ENCODE data around the gene VPS13D.
A peak's percentile ranks its signal among the peaks of the same experiment; 100 is the strongest.
"Not testable (repeated sequence)": the region's sequence is repeated elsewhere in the genome, so short reads cannot be mapped to it uniquely, and the experiment has no call there.

The VPS13D gene

DNA sequence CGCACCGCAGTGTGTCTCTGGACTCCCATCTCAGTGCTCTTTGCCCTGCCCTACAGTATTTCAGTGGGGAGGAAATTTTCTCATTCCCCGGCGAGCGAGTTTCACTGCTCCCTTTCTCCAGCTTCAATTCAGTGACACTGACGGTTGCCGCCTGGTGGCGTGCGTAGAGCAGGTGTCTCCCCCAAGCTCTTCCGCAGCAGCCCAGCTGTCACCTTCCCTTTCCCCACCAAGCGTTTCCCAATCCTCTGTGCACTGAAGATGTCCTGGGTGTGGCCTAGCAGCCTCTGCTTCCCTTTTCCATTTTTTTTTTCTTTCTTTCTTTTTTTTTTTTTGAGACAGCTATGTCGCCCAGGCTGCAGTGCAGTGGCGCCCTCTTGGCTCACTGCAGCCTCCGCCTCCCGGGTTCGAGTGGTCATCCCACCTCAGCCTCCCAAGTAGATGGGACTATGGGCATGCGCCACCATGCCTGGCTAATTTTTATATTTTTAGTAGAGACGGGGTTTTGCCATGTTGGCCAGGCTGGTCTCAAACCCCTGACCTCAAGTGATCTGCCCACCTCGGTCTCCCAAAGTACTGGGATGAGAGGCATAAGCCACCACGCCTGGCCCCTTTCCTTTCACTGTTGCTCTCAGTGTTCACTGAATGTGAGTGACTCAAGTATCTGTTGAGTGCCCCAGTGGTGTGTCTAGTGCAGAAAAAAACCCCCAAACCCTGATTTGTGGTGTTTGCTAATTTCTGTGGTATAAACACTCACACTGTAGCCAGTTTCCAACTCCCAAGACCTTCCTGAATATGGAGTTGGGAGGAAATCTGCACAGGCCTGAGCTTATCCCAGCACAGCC is 33.0 kb upstream of the VPS13D start:
- peak in 1 of 2 donors; percentile 64 for DNase-seq

DNA sequence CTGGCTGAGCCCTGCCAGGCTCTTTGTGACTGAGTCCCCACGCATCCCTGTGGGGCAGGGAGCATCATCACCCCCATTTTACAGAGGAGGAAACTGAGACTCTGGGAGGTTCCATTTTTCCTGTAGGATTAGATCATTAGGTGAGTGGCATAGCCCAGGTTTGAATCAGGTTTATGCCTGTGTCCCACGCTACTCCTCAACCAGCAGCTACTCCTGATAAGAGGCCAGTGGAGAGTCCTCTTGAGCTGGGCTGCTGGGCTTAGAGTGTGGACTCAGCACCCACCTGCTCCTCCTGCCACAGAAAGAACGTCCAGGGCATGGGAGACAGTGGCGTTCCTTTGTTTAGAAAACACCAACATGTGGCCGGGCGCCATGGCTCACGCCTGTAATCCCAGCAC is 32.3 kb upstream of the VPS13D start:
- DNase-seq: no peak

DNA sequence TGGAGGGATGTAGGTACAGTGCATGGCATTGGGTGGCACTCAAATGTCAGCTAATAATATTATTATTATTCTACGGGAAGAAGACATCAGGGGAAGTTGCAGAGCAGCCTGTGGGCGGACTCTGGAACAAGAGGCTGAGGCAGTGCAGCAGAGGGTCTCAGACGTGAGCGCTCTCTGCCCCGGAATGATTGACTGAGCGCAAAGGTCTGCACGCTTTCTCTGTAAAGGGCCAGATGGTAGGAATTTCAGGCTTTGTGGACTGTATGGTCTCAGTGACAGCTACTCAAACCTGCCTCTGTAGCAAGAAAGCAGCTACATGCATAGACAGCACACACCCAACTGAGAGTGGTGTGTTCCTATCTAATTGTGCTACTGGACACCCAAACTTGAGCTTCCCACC is 29.6 kb upstream of the VPS13D start:
- DNase-seq: no peak

DNA sequence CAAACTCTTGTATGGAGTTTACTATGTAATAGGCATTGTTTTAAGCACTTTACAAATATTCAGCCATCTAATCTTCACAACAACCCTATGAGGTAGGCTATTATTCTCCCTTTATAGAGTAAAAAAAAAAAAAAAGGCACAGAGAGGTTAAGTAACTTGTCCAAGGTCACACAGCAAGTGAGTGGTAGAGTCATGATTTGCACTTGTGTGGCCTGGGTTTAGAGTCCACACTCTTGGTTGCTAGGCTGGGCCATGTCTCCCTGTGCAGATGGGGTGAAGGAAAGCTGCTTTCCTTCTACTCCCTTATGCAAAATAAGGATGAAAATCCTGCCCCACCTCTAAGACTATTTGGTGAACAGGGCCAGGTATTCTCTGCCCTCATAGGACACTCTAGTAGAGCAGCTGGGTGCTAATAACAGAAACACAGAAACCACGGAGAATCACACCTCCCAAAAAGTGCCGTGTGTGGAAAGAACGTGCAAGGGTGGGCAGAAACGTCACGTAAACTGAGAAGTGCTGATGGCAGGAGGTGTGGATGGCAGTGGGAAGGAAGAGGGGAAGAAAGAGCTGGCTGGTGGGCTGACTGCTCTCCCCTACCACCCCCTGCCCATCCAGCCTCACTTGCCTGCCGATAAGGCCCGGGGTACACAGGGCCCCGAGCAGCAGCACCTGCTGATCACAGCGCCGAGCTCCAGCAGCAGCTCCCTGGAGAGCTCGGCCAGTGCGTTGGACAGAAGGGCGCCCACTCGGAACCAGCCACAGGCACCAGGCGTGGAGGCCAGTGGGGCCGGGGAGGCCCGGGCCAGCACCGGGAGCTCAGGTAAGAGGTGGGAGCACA is 28.3 kb upstream of the VPS13D start:
- DNase-seq: peak; percentile 36 to 48

DNA sequence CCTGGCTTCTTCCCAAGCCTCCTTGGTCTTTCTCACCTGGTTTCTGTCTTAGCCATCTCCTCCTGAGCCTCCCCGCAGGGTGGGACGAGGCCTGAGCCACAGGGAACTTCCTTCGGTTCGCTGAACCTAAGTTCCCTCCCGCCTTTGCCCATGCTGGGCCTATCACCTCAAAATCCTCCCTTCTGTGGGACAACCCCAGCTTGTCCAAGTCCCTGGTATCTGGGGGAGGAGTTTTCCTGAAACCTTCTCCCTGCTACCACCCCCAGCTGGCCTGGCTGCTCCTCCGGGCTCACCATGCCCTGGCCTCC is 27.7 kb upstream of the VPS13D start:
- DNase-seq: no peak

DNA sequence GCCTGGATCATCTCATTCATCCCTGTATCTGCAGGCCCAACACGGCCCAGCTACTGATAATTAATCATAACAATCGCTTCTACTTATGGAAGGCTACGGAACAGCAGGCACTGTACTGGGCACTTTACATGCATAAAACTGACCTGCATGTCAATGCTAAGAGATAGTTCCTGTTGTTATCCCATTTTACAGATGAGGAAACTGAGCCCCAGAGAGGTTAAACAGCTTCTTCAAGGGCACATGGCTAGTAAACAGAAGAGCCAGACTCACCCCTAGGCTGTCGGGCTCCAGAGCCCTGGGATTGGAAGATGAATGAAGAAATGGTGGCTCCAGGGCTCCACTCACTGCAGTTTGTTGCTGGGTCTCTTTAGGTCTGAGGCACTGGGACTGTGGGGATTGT is 27.3 kb upstream of the VPS13D start:
- no peak for DNase-seq

DNA sequence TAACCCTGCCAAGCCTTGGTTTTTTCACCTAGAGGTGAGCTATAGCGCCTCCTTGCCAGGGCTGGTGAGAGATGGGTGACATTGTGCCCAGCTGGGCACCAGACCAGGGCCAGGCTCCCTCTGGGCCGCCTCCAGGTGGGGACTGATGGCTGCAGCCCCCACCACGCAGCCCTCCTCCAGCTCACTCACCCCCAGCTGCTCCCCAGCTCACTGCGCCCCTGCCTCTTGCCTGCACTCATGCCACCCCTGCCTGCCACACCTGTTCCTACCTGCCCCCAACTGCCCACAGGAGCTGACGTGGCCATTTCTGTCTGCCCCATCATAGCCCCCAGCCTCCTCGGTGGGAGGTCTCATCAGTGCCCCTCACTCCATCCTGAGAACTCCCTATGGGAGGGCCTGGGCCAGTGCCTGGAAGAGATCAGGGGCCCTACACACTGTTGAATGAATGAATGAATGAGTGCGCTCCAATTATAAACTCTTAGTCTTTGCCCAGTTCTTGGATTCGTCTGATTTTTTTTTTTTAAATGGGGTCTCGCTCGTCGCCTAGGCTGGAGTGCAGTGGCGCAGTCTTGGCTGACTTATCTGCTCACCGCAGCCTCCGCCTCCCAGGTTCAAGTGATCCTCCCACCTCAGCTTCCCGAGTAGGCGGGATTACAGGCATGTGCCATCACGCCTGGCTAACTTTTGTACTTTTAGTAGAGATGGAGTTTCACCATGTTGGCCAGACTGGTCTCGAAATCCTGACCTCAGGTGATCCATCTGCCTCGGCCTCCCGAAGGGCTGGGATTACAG is 26.4 kb upstream of the VPS13D start:
- DNase-seq: no peak

DNA sequence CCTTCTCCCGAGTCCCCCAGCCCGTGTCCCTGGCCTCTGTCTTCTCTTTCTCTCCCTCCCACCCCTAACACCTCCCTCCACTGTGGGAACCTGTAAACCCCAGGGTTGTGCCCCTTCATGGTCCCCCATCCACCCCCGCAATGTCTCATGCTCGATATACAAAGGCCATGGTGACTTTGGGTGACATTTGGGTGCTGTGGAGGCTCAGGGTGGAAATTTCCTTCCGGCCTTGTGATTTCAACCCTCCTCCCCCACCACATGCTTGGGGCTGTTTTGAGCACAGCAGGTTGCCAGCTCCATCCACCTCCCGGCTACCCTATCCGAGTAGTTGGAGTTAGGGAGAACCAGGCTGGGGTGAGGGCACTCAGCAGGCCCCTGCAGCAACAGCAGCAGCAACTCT is 25.7 kb upstream of the VPS13D start:
- DNase-seq: peak in 1 of 2 donors; percentile 36

DNA sequence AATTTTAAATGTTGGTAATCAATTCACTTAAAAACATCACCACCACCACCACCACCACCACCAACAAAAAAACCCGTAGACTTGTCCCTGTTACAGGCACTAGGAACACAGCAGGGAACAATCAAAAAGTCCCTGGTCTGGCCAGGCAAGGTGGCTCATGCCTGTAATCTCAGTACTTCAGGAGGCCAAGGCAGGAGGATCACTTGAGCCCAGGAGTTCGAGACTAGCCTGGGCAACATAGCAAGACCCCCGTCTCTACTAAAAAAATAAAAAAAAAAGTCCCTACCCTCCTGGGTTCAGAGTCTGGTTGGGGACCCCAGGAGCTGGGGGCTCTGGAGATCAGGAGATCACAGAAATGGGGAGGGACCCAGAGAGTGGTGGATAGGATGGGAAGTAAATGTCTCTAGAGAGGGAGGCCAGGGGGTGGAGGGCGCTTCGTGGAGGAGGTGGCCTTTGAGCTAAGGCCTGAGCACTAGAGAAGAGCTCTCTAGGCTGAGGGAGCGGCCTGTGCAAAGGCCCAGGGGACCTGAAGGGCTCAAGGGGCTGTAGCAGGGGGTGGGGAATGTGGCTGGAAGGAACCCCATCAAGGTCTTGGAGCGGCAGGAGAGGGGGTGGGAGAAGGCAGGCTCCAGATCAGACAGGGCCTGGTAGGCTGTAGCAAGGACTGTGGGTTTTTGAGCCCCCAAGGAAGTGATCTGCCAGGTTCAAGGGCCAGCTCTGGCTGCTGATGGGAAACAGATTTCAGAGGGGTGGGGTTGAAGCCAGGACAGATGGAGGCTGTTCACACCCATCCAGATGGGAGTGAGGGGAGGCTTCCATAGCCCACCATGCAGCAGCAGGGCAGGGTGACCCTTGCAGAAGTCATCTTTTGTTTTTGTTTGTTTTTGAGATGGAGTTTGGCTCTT is 24.8 kb upstream of the VPS13D start:
- no peak for DNase-seq

DNA sequence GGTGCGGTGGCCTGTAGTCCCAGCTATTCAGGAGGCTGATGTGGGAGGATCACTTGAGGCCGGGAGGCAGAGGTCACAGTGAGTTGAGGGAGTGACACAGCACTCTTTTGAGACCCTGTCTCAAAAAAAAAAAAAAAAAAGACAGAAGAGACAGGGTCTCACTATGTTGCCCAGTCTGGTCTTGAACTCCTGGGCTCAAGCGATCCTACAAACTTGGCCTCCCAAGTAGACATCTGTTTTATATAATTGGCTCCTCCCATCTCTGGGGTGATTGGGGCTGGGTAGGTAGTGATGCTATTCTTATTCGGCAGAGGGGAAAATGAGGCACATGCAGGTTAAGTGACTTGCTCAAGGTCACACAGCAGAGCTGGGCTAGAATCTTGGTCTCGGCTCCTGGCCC is 23.6 kb upstream of the VPS13D start:
- no peak for DNase-seq

DNA sequence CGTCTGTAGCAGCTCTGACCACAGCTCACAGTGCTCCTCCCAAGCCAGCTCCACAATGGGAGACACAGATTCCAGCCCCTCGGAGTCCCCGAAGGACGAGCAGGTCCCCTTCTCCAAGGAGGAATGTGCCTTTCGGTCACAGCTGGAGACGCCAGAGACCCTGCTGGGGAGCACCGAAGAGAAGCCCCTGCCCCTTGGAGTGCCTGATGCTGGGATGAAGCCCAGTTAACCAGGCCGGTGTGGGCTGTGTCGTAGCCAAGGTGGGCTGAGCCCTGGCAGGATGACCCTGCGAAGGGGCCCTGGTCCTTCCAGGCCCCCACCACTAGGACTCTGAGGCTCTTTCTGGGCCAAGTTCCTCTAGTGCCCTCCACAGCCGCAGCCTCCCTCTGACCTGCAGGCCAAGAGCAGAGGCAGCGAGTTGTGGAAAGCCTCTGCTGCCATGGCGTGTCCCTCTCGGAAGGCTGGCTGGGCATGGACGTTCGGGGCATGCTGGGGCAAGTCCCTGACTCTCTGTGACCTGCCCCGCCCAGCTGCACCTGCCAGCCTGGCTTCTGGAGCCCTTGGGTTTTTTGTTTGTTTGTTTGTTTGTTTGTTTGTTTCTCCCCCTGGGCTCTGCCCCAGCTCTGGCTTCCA is 22.9 kb upstream of the VPS13D start:
- no peak for DNase-seq

DNA sequence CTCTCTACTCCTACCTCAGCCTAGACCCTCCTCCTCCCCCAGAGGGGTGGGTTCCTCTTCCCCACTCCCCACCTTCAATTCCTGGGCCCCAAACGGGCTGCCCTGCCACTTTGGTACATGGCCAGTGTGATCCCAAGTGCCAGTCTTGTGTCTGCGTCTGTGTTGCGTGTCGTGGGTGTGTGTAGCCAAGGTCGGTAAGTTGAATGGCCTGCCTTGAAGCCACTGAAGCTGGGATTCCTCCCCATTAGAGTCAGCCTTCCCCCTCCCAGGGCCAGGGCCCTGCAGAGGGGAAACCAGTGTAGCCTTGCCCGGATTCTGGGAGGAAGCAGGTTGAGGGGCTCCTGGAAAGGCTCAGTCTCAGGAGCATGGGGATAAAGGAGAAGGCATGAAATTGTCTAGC is 21.6 kb upstream of the VPS13D start:
- DNase-seq: no peak

DNA sequence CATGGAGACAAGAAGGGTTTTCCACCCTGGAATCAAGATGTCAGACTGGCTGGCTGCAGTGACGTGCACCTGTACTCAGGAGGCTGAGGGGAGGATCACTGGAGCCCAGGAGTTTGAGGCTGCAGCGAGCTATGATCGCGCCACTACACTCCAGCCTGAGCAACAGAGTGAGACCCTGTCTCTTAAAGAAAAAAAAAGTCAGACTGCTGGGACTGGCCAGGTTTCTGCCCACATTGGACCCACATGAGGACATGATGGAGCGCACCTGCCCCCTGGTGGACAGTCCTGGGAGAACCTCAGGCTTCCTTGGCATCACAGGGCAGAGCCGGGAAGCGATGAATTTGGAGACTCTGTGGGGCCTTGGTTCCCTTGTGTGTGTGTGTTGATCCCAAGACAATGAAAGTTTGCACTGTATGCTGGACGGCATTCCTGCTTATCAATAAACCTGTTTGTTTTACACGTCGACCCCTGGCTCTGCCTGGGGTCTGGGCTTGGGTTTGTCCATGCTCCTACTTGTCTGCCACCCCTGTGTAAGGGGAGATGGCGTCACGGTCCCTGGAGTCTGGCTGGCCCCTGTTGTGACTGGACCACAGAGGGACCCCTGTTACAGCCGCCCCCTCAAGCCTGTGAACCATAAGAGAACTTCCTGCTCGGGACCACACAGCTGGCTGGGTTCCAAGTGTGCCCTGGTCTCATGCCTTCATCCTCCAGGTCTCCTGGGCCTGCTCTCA is 20.9 kb upstream of the VPS13D start:
- DNase-seq: peak; percentile 84

DNA sequence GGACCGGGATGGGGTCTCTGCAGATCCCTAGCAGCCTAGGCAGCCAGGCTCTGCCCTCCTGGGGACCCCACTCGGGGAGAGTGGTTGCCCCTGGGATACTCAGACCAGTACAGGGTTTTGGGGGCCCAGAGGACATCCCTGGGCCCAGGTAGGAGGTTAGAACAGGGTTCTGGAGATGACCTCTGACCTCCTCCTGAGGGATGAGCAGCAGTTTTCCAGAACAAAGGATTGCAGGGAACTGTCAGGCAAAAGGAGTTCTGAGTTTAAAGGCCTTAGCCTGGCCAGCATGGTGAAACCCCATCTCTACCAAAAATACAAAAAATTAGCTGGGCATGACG is 20.4 kb upstream of the VPS13D start:
- DNase-seq: no peak

DNA sequence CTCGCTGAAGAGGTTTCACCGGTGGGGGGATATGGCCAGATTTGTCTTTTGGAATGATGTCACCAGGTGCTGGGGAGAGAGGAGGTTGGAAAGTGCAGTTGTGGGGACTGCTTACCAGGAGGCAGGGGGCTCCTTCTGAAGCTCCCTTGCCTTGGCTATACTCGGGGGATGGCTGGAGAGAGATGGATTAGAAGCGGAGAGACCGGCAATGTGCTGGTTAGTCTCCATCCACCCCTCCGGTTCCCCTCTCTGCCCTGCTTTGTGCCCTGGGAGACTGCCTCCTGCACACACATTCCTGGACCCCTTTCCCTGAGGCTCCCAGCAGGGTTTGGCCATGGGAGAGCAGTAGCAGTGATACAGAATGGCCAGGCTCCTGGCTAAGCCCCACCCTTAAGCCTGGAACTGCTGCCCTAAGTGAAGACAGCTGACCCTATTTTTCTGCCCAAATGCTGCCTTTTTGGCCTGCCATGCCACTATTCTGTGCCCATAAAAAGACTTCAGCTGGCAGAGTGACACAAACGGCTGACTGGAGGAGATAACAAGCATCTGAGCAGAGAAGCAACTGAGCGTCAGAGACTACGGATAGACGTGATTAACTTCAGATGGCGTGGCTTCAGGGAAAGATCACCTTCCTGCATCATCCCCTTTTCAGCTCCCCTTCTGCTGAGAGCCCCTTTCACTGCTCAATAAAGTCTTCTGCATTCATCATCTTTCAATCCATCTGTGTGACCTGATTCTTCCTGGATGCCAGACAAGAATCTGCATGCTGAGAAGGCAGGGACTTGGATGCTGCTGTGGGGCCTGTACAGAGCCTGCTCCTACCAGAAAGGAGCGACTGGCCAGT is 14.5 kb upstream of the VPS13D start:
- DNase-seq: no peak

DNA sequence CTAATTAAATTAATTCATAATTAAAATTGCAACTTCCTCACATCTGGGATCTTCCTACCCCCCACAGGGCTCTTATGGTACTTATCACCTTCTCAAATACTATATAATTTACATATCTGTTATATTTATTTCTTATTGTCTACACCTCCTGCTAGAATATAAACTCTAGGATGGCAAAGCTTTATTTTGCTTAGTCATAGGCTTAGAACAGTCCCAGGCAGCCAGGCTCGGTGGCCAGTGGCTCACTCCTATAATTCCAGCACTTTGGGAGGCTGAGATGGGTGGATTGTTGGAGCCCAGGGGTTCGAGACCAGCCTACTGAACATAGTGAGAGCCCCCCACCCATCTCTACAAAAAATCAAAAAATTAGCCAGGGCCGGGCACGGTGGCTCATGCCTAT is 10.0 kb upstream of the VPS13D start:
- no peak for DNase-seq

DNA sequence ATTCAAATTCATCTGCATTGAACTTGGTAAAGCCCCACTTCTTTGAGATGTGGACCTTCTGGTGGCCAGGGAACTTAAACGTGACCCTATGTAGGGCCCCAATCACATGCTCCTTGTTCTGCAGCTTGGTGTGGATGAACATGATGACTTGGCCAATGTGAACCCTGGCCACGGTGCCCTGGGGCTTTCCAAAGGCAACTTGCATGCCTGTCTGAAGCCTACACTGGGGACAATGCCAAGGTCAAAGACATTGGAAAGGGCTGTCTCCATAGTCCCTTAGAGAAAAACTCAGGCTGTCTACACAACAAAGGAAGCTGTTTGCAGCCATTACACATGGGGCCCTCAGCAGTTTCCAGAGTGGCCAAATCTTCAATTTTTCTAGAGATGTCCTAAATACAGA is 8.9 kb upstream of the VPS13D start:
- no peak for DNase-seq

DNA sequence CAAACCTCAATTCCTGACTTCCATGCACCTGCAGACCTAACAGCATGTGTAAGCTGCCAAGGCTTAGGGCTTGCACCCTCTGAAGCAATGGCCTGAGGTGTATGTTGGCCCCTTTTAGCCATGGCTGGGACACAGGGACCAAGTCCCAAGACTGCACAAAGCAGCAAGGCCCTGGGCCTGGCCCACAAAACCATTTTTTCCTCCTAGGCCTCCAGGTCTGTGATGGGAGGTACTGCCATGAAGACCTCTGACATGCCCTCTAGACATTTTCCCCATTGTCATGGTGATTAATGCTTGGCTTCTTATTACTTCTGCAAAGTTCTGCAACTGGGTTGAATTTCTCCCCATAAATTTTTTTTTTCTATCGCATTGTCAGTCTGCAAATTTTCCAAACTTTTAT is 7.1 kb upstream of the VPS13D start:
- DNase-seq: not testable (repeated sequence)

DNA sequence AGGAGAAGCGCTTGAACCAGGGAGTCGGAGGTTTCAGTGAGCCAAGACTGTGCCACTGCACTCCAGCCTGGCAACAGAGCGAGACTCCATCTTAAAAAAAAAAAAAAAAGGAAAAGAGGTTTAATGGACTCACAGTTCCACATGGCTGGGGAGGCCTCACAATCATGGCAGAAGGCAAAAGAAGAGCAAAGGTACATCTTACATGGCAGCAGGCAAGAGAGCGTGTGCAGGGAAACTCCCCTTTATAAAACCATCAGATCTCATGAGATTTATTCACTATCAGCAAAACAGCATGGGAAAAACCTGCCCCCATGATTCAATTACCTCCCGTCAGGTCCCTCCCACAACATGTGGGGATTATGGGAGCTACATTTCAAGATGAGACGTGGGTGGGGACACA is 5.7 kb upstream of the VPS13D start:
- DNase-seq: not testable (repeated sequence)

DNA sequence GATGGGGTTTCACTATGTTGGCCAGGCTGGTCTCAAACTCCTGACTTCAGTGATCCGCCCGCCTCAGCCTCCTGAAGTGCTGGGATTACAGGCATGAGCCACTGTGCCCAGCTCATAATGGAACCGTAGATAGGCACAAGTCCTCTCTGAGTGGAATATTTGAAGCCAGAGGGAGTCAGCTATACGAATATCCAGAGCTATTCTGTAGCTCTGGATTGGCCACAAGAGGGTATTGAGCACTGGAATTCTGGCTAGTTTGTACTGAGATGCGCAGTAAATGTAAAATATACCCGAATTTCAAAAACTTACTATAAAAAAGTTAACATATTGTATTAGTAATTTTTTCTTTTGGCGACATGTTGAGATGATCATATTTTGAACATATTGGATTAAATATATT is 851 bp upstream of the VPS13D start:
- DNase-seq: no peak
